Osteoblast (primary cell): ENCODE measurements around the gene STARD7. TPM values are rescaled to one million over a fixed set of nuclear protein-coding genes. Genes with fewer than 3 reads are reported as not detected.

Source experiments
- DNase-seq: peaks from one replicate; pipeline ENCODE4 v3.0.0; 2011; ENCODE audit warnings: low spot score, mixed read lengths; ENCODE audit not compliant: insufficient read length; ENCODE audit errors: missing footprints
- H2AFZ ChIP-seq: 2 replicates; pipeline ENCODE4 v1.6.0; 2011; ENCODE audit warnings: mild to moderate bottlenecking, low read length
- H3K27ac ChIP-seq: 2 replicates; pipeline ENCODE4 v1.5.1; 2011; ENCODE audit warnings: mild to moderate bottlenecking, low read depth, low read length, moderate library complexity
- H3K27me3 ChIP-seq: 2 replicates; pipeline ENCODE4 v1.6.0; 2012; ENCODE audit warnings: mild to moderate bottlenecking, control low read depth, inconsistent platforms, low read length, moderate library complexity; ENCODE audit not compliant: insufficient read depth
- H3K36me3 ChIP-seq: 2 replicates; pipeline ENCODE4 v1.5.1; 2011; ENCODE audit warnings: mild to moderate bottlenecking, low read length, control low read depth, moderate library complexity; ENCODE audit not compliant: insufficient read depth
- H3K4me1 ChIP-seq: 2 replicates; pipeline ENCODE4 v1.5.1; 2011; ENCODE audit warnings: mild to moderate bottlenecking, low read length, control low read depth, moderate library complexity; ENCODE audit not compliant: insufficient read depth
- H3K4me2 ChIP-seq: 2 replicates; pipeline ENCODE4 v1.6.0; 2011; ENCODE audit warnings: mild to moderate bottlenecking, low read length; ENCODE audit not compliant: insufficient read depth
- H3K4me3 ChIP-seq: fragments of 200-600 bp; sonication (generic); 3 replicates; pipeline ENCODE4 v1.5.1; 2012; ENCODE audit warnings: mild to moderate bottlenecking, low read length, inconsistent platforms; ENCODE audit not compliant: insufficient read depth
- H3K79me2 ChIP-seq: 2 replicates; pipeline ENCODE4 v1.6.0; 2012; ENCODE audit warnings: mild to moderate bottlenecking, low read length, control low read depth, inconsistent platforms; ENCODE audit not compliant: insufficient read depth
- H3K9me3 ChIP-seq: 2 replicates; pipeline ENCODE4 v1.5.1; 2011; ENCODE audit warnings: low read depth, low read length, control low read depth
- H4K20me1 ChIP-seq: 2 replicates; pipeline ENCODE4 v1.6.0; 2012; ENCODE audit warnings: mild to moderate bottlenecking, low read length, control low read depth; ENCODE audit not compliant: insufficient read depth
- total RNA-seq: library from RNA; depleted of rRNA; stranded (reverse); fragments of >200 nt; gene quantifications from 2 replicates; pipeline ENCODE4 v1.2.3, GENCODE V29; 2012
- TF ChIP-seq, protein P1 (sequence below): IDR thresholded peaks from 2 replicates; pipeline ENCODE4 v1.5.1; 2011; ENCODE audit warnings: mild to moderate bottlenecking, low read depth, low read length, moderate library complexity; ENCODE audit errors: extremely low read depth

Gene STARD7
- total RNA-seq, 1 donor = 163 TPM

- H3K9me3 ChIP-seq = no peaks in the 10 kb centered on the region
- no peak for DNase-seq
- peak overlapping the region; percentile 96 for H3K4me2 ChIP-seq
- H3K4me3 ChIP-seq = peak overlapping the region; percentile 95
- no peaks in the 10 kb centered on the region for H3K36me3 ChIP-seq
- H3K79me2 ChIP-seq = peaks cover 80% of the 10 kb centered on the region
- H4K20me1 ChIP-seq = peaks cover 28% of the 10 kb centered on the region
- TF ChIP-seq, protein P1, sequence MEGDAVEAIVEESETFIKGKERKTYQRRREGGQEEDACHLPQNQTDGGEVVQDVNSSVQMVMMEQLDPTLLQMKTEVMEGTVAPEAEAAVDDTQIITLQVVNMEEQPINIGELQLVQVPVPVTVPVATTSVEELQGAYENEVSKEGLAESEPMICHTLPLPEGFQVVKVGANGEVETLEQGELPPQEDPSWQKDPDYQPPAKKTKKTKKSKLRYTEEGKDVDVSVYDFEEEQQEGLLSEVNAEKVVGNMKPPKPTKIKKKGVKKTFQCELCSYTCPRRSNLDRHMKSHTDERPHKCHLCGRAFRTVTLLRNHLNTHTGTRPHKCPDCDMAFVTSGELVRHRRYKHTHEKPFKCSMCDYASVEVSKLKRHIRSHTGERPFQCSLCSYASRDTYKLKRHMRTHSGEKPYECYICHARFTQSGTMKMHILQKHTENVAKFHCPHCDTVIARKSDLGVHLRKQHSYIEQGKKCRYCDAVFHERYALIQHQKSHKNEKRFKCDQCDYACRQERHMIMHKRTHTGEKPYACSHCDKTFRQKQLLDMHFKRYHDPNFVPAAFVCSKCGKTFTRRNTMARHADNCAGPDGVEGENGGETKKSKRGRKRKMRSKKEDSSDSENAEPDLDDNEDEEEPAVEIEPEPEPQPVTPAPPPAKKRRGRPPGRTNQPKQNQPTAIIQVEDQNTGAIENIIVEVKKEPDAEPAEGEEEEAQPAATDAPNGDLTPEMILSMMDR = no peak
- H3K27me3 ChIP-seq = no peaks in the 10 kb centered on the region
- H3K27ac ChIP-seq = peak overlapping the region; percentile 81
- peak overlapping the region; percentile 17 for H2AFZ ChIP-seq
- peaks cover 46% of the 10 kb centered on the region for H3K4me1 ChIP-seq
These were observed 869 bp downstream of the STARD7 start for GRCh38 chr2:96207774-96208142.

- peaks cover 83% of the 10 kb centered on the region for H3K79me2 ChIP-seq
- TF ChIP-seq, protein P1 = no peak
- H3K4me2 ChIP-seq = peak overlapping the region; percentile 96
- DNase-seq = no peak
- H3K27ac ChIP-seq = peak overlapping the region; percentile 81
- no peaks in the 10 kb centered on the region for H3K36me3 ChIP-seq
- no peaks in the 10 kb centered on the region for H3K27me3 ChIP-seq
- H2AFZ ChIP-seq = peak overlapping the region; percentile 17
- H3K4me3 ChIP-seq = peak overlapping the region; percentile 95
- peaks cover 51% of the 10 kb centered on the region for H3K4me1 ChIP-seq
- peaks cover 34% of the 10 kb centered on the region for H4K20me1 ChIP-seq
- H3K9me3 ChIP-seq = no peaks in the 10 kb centered on the region
These were observed 1.4 kb downstream of the STARD7 start for GRCh38 chr2:96207073-96207773.

- Histone ChIP-seq H3K4me3 (peak overlapping the region; percentile 37), H2AFZ (no peak overlapping the region), H3K4me1 (peaks cover 53% of the 10 kb centered on the region), H3K36me3 (no peaks in the 10 kb centered on the region), H4K20me1 (peaks cover 42% of the 10 kb centered on the region), H3K9me3 (no peaks in the 10 kb centered on the region), H3K27me3 (no peaks in the 10 kb centered on the region), H3K27ac (peak overlapping the region; percentile 71), H3K4me2 (peak overlapping the region; percentile 71), H3K79me2 (peaks cover 90% of the 10 kb centered on the region)
- peak; percentile 87 for DNase-seq
- TF ChIP-seq, protein P1 = no peak
These were observed 2.7 kb downstream of the STARD7 start for GRCh38 chr2:96205888-96206287.

GRCh38 chr2:96204836-96205624 is 3.6 kb downstream of the STARD7 start:
- peaks cover 46% of the 10 kb centered on the region for H4K20me1 ChIP-seq
- TF ChIP-seq, protein P1 = no peak
- peak overlapping the region; percentile 71 for H3K27ac ChIP-seq

More at GRCh38 chr2:96204836-96205624, 3.6 kb downstream of the STARD7 start:
- H3K36me3 ChIP-seq = no peaks in the 10 kb centered on the region
- no peaks in the 10 kb centered on the region for H3K27me3 ChIP-seq
- H3K79me2 ChIP-seq = peaks cover 93% of the 10 kb centered on the region
- no peak overlapping the region for H2AFZ ChIP-seq
- peaks cover 52% of the 10 kb centered on the region for H3K4me1 ChIP-seq
- H3K9me3 ChIP-seq = no peaks in the 10 kb centered on the region
- peak overlapping the region; percentile 36 for H3K4me3 ChIP-seq
- H3K4me2 ChIP-seq = peak overlapping the region; percentile 71
- DNase-seq = no peak
